Heart left ventricle (tissue), 13 donors: Measurements from ENCODE around the gene KRT1.

Source experiments
- POLR2A ChIP-seq, 2 donors: fragments of 450-650 bp; IDR thresholded peaks; one replicate each; pipeline ENCODE4 v1.6.1; 2017; ENCODE audit warnings: antibody characterized with exemption in 2 of 2, mild to moderate bottlenecking in 2 of 2, moderate library complexity in 2 of 2
- TF ChIP-seq, protein P1 (sequence below), 12 donors: fragments of 200-600 bp; sonication (generic) in 4 of 12; IDR thresholded peaks; one replicate each; pipeline versions ENCODE4 v1.5.0 to v1.8.0; 2018 to 2022; ENCODE audit warnings: antibody characterized with exemption in 12 of 12, mild to moderate bottlenecking in 5 of 12
- donor health status: ischemic (EF 13 %, LVEDD 7.1; RV severe dilation, severe dysfunction).
- donor health status: DM: no; HTN: yes; CAD: no.
- donor health status: DM: no; HTN: no; CAD: no.
- donor health status: ischemic (EF 25% LVEDD 6.9; RV normal size, moderate dysfunction).
- donor health status: ischemic (EF 25% LVEDD 5.7; RV mildly dilated, moderate dysfunction).
- donor health status: ischemic (EF 35%, LVEDD 5.7; RV mildly dilated, moderate dysfunction).
- donor health status: nonischemic (EF 11% LVEDD 7.7; RV severe dilation, severe dysfunction).
- donor health status: DM: yes; HTN: yes; CAD: no.
- donor health status: PGD.
- donor health status: ischemic (EF 29% LVEDD 5.4; RV normal size, mild dysfunction).
- donor health status: nonischemic (EF 23%, LVEDD 6.1; RV moderate dilation, normal function).

DNA sequence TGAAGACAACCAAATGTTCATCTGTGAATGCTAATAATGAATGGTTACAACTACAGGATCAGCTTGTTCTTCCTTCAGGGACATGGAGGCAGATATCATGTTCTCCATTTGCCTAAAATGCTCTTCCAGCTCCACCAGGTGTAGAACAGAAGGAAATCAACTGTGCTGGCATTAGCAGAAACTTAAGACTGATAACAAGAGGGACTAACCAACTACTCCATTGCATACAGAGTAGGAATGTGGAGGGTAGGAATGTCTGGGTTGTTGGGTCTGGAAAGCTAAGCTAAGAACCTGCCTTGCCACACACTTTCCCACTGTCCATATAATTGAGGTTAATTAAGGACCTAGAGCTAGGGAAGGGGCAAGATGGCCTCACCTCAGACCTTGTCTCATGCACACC is 16.8 kb downstream of the KRT1 start:
- TF ChIP-seq, protein P1, sequence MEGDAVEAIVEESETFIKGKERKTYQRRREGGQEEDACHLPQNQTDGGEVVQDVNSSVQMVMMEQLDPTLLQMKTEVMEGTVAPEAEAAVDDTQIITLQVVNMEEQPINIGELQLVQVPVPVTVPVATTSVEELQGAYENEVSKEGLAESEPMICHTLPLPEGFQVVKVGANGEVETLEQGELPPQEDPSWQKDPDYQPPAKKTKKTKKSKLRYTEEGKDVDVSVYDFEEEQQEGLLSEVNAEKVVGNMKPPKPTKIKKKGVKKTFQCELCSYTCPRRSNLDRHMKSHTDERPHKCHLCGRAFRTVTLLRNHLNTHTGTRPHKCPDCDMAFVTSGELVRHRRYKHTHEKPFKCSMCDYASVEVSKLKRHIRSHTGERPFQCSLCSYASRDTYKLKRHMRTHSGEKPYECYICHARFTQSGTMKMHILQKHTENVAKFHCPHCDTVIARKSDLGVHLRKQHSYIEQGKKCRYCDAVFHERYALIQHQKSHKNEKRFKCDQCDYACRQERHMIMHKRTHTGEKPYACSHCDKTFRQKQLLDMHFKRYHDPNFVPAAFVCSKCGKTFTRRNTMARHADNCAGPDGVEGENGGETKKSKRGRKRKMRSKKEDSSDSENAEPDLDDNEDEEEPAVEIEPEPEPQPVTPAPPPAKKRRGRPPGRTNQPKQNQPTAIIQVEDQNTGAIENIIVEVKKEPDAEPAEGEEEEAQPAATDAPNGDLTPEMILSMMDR (IDR thresholded peaks at IDR 0.05): no peak
- TF ChIP-seq POLR2A (IDR thresholded peaks at IDR 0.05): no peak
